MCF 10A (cell line): ENCODE measurements around the gene FANCI. TPM values are rescaled to one million over a fixed set of nuclear protein-coding genes. Genes with fewer than 3 reads are reported as not detected.

Experiments used
- BruUV-seq: library from RNA; stranded (reverse); fragments of 400-500 nt; replicated peaks from 2 replicates; lab custom pipeline; 2021; lab: Mats Ljungman, UMichigan
- CTCF ChIA-PET: fragments of 300-600 bp; sonication (Branson Sonifier 250); formaldehyde crosslinking; extraction: SDS; loops from one replicate; lab custom pipeline; 2021; ENCODE audit warnings: antibody characterized with exemption, inconsistent platforms; lab: Yijun Ruan, JAX
- POLR2A ChIA-PET: fragments of 300-600, 350-650 bp; sonication (Branson Sonifier 250); formaldehyde crosslinking; extraction: SDS; loops from one replicate; lab custom pipeline; 2020; ENCODE audit warnings: antibody characterized with exemption, inconsistent platforms; lab: Yijun Ruan, JAX
- DNase-seq: peaks from one replicate; pipeline ENCODE4 v3.0.0-alpha.2; 2018; ENCODE audit not compliant: unreplicated experiment
- H3K27ac Mint-ChIP-seq: one replicate; pipeline ENCODE4 v1.8.0; 2022; ENCODE audit warnings: mild to moderate bottlenecking, low read depth, mixed read lengths; ENCODE audit not compliant: unreplicated experiment
- H3K27me3 Mint-ChIP-seq: one replicate; pipeline ENCODE4 v1.8.0; 2022; ENCODE audit warnings: mixed read lengths; ENCODE audit not compliant: insufficient read depth, unreplicated experiment
- H3K36me3 Mint-ChIP-seq: one replicate; pipeline ENCODE4 v1.8.0; 2022; ENCODE audit warnings: mild to moderate bottlenecking, moderate library complexity, mixed read lengths; ENCODE audit not compliant: insufficient read depth, unreplicated experiment
- H3K4me1 Mint-ChIP-seq: one replicate; pipeline ENCODE4 v1.8.0; 2022; ENCODE audit warnings: mixed read lengths; ENCODE audit not compliant: insufficient read depth, unreplicated experiment
- H3K4me3 Mint-ChIP-seq: one replicate; pipeline ENCODE4 v1.8.0; 2022; ENCODE audit warnings: mild to moderate bottlenecking, moderate library complexity, mixed read lengths; ENCODE audit not compliant: unreplicated experiment
- H3K9me3 Mint-ChIP-seq: one replicate; pipeline ENCODE4 v1.8.0; 2022; ENCODE audit warnings: mixed read lengths; ENCODE audit not compliant: unreplicated experiment
- intact Hi-C: fragments of 100-400 bp; cut with micrococcal nuclease; formaldehyde crosslinking; loops from 2 replicates; pipeline ENCODE4 v1.14.1; 2022
- total RNA-seq: library from RNA; stranded (reverse); gene quantifications from 2 replicates; pipeline ENCODE4 v1.2.3, GENCODE V29; 2022
- TF ChIP-seq, protein P1 (sequence below): fragments of 200-600 bp; IDR thresholded peaks from one replicate; pipeline ENCODE4 v1.8.0; 2022; ENCODE audit warnings: antibody characterized with exemption, mild to moderate bottlenecking; ENCODE audit not compliant: unreplicated experiment

FANCI gene
- total RNA-seq, 1 experiment from 2014 or later, result 34.0 TPM

- TF ChIP-seq, protein P1, sequence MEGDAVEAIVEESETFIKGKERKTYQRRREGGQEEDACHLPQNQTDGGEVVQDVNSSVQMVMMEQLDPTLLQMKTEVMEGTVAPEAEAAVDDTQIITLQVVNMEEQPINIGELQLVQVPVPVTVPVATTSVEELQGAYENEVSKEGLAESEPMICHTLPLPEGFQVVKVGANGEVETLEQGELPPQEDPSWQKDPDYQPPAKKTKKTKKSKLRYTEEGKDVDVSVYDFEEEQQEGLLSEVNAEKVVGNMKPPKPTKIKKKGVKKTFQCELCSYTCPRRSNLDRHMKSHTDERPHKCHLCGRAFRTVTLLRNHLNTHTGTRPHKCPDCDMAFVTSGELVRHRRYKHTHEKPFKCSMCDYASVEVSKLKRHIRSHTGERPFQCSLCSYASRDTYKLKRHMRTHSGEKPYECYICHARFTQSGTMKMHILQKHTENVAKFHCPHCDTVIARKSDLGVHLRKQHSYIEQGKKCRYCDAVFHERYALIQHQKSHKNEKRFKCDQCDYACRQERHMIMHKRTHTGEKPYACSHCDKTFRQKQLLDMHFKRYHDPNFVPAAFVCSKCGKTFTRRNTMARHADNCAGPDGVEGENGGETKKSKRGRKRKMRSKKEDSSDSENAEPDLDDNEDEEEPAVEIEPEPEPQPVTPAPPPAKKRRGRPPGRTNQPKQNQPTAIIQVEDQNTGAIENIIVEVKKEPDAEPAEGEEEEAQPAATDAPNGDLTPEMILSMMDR, result no peak
- DNase-seq, result no peak
- intact Hi-C loops, result loop anchor here (2.0 kb wide), 1 partner anchor 197 kb away; no protein-coding TSS in a partner anchor
- ChIA-PET CTCF (interaction anchor here (0.6 to 13.8 kb wide), 45 partner anchors 9 to 553 kb away, joined by 3 to 443 read pairs (median 7); partner anchors contain the start of genes ARPIN and POLG), POLR2A (interaction anchor here (0.9 to 1.6 kb wide), 2 partner anchors 42 to 113 kb away, joined by 3 to 5 read pairs; no protein-coding TSS in a partner anchor)
- no peaks in the 10 kb centered on the region for H3K4me1 Mint-ChIP-seq
- peaks cover 88% of the 10 kb centered on the region for H3K27me3 Mint-ChIP-seq
- H3K27ac Mint-ChIP-seq, result no peak overlapping the region
- no peak overlapping the region for H3K4me3 Mint-ChIP-seq
- H3K36me3 Mint-ChIP-seq, result no peaks in the 10 kb centered on the region
- BruUV-seq, result no TSS peak
- no peaks in the 10 kb centered on the region for H3K9me3 Mint-ChIP-seq
Observed at GRCh38 chr15:89359471-89360293, 115.9 kb downstream of the FANCI start.

- intact Hi-C loops, result no loop called here
- no TSS peak for BruUV-seq
- POLR2A ChIA-PET, result no interaction called here
- DNase-seq, result no peak
- no peak overlapping the region for H3K4me3 Mint-ChIP-seq
- H3K36me3 Mint-ChIP-seq, result no peaks in the 10 kb centered on the region
- CTCF ChIA-PET, result interaction anchor here (0.6 to 13.8 kb wide), 21 partner anchors 8 to 255 kb away, joined by 3 to 443 read pairs (median 23); partner anchors contain the start of gene POLG
- no peaks in the 10 kb centered on the region for H3K9me3 Mint-ChIP-seq
- TF ChIP-seq, protein P1, result no peak
- H3K27me3 Mint-ChIP-seq, result peaks cover 93% of the 10 kb centered on the region
- H3K4me1 Mint-ChIP-seq, result no peaks in the 10 kb centered on the region
- no peak overlapping the region for H3K27ac Mint-ChIP-seq
Observed at GRCh38 chr15:89360294-89360971, 116.7 kb downstream of the FANCI start.

DNA sequence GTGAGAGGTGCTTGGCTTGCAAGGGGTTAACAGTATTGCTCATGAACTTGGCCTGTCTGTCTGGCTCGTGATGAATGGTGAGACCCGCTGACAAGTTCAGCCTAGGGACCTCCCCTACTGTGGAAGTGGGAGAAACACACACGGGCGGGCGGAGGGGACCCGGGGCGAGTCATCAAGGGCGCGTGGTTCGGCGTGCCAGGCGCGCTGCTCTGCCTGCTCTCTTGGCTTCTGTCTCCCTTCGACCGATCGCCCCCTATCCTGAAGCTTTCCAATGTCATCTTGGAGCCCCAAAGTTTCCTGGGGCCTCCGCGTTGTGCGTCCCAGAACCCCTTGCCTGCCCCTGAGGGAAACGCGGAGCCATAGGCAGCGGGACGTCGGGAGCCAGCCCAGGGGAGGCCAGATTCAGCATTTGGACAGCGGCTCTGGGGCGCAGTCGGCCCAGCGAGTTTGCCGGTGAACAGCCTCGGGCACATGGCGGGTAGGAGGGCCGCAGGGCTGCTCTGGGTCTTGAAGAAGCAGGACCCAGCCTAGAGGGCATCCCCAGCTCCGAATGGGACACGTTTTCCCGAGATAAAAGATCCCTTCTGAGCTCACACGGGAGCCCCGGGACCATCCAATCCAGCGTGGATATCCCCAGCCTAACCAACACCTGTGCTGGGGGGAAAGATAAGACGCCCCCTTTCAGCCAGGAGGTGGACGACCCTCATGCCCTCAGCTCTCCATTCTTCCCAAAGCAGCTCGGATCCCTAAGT is 117.8 kb downstream of the FANCI start:
- BruUV-seq, result no TSS peak

More for the DNA sequence above, 117.8 kb downstream of the FANCI start:
- Mint-ChIP-seq H3K27me3 (peaks cover 93% of the 10 kb centered on the region), H3K4me3 (no peak overlapping the region), H3K9me3 (no peaks in the 10 kb centered on the region), H3K36me3 (no peaks in the 10 kb centered on the region), H3K27ac (no peak overlapping the region), H3K4me1 (no peaks in the 10 kb centered on the region)
- CTCF ChIA-PET, result interaction anchor here (0.6 to 13.8 kb wide), 8 partner anchors 11 to 181 kb away, joined by 3 to 443 read pairs (median 4); no protein-coding TSS in a partner anchor
- intact Hi-C loops, result no loop called here
- peak; percentile 48 for DNase-seq
- POLR2A ChIA-PET, result no interaction called here
- TF ChIP-seq, protein P1, result no peak
